Mucosa of descending colon (tissue), 3 donors: ENCODE results near the gene ARL5C. TPM values are rescaled to one million over a fixed set of nuclear protein-coding genes. Genes with fewer than 3 reads are reported as not detected.

Experiments
- ATAC-seq: fragments of 200-7000 bp; cut with Tn5 transposase; one replicate; pipeline ENCODE4 v1.9.1; 2020; ENCODE audit warnings: mild to moderate bottlenecking, moderate library complexity
- DNase-seq, 3 donors: peaks; one replicate each; pipeline ENCODE4 v3.0.0-alpha.2; 2020
- H3K36me3 ChIP-seq: fragments of 200-600 bp; one replicate; pipeline ENCODE4 v1.8.0; 2021; ENCODE audit warnings: low read depth, mild to moderate bottlenecking
- H3K4me1 ChIP-seq: fragments of 200-600 bp; one replicate; pipeline ENCODE4 v1.8.0; 2021; ENCODE audit warnings: low read depth, mild to moderate bottlenecking
- H3K4me3 ChIP-seq: fragments of 200-600 bp; one replicate; pipeline ENCODE4 v1.8.0; 2021; ENCODE audit warnings: mild to moderate bottlenecking
- H3K9me3 ChIP-seq: fragments of 200-600 bp; one replicate; pipeline ENCODE4 v1.8.0; 2021; ENCODE audit warnings: mild to moderate bottlenecking
- CTCF ChIP-seq: fragments of 200-600 bp; IDR thresholded peaks from one replicate; pipeline ENCODE4 v1.8.0; 2022; ENCODE audit warnings: antibody characterized with exemption, mild to moderate bottlenecking
- intact Hi-C, 2 donors: fragments of 100-400 bp; cut with DNase I in 1 of 2; cut with micrococcal nuclease in 1 of 2; formaldehyde crosslinking; loops; one replicate each; pipeline versions ENCODE4 v1.11.0 to v1.11.1; 2022; cut with DNase I, micrococcal nuclease
- total RNA-seq, 3 donors: library from RNA; stranded (reverse); fragmentation: NEBNext Ultra II Directional in 2 of 3; extraction: Animal tissue kit (Norgen Biotek cat#: 25700) in 2 of 3; gene quantifications; one replicate each; pipeline versions ENCODE4 v1.2.1 to v1.2.4, GENCODE V29; 2021 to 2023
- donor health status: DM: no; HTN: no; CAD: no; lungs with moderate emphysema.
- donor health status: DM: no; HTN: no; CAD: no.
- donor health status: DM: no; HTN: yes; CAD: no.

The ARL5C gene
- total RNA-seq, 3 donors from 2014 or later: not detected

- intact Hi-C loops: no loop called here
- no peak overlapping the region for H3K4me3 ChIP-seq
- no peaks in the 10 kb centered on the region for H3K4me1 ChIP-seq
- H3K9me3 ChIP-seq: no peaks in the 10 kb centered on the region
- DNase-seq (no peak), ATAC-seq (no peak)
- no peak for TF ChIP-seq CTCF
- no peaks in the 10 kb centered on the region for H3K36me3 ChIP-seq
These were observed 57.2 kb downstream of the ARL5C start for GRCh38 chr17:39108461-39109375.

GRCh38 chr17:39107973-39108372 is 58.0 kb downstream of the ARL5C start:
- no peak for DNase-seq
- Histone ChIP-seq H3K4me3 (no peak overlapping the region), H3K9me3 (no peaks in the 10 kb centered on the region), H3K4me1 (no peaks in the 10 kb centered on the region), H3K36me3 (no peaks in the 10 kb centered on the region)
- intact Hi-C loops: no loop called here
- no peak for ATAC-seq
- no peak for TF ChIP-seq CTCF

- H3K9me3 ChIP-seq: no peaks in the 10 kb centered on the region
- no peak for DNase-seq
- intact Hi-C loops: no loop called here
- no peaks in the 10 kb centered on the region for H3K4me1 ChIP-seq
- no peak for ATAC-seq
- TF ChIP-seq CTCF: no peak
- no peak overlapping the region for H3K4me3 ChIP-seq
- H3K36me3 ChIP-seq: no peaks in the 10 kb centered on the region
These were observed 58.8 kb downstream of the ARL5C start for GRCh38 chr17:39107155-39107554.

Other genes starting within 250 kb of the ARL5C start
- not detected for gene FBXO47, start 198.8 kb downstream of the ARL5C start, total RNA-seq
- gene PLXDC1, start 14.5 kb downstream of the ARL5C start, total RNA-seq: 10 to 100 TPM in 1 of 3 donors, 1 to 10 TPM in 2; 2.4 to 10.9 (median 5.6) TPM
- gene CACNB1, start 31.5 kb upstream of the ARL5C start, total RNA-seq: 10 to 100 TPM; 16.8 to 24.3 (median 20.1) TPM
- gene RPL19, start 34.1 kb upstream of the ARL5C start, total RNA-seq: 1,000 to 10,000 TPM; 1,315 to 1,492 (median 1,411) TPM
- under 1 TPM in 2 of 3 donors, not detected in 1; 0.17 to 0.79 TPM for gene STAC2, start 59.8 kb upstream of the ARL5C start, total RNA-seq
- 10 to 100 TPM; 16.6 to 29.2 (median 28.9) TPM for gene FBXL20, start 235.5 kb upstream of the ARL5C start, total RNA-seq